ENCODE results near the gene CTNS. TPM values are rescaled to one million over a fixed set of nuclear protein-coding genes. Genes with fewer than 3 reads are reported as not detected.
"Not testable (repeated sequence)": the region's sequence is repeated elsewhere in the genome, so short reads cannot be mapped to it uniquely, and the experiment has no call there.

Gene CTNS
- total RNA-seq, 1 donor from 2014 or later: 17.2 TPM

- no peak for DNase-seq
- Mint-ChIP-seq H3K4me3 (ENCODE audit: unreplicated experiment) (peak overlapping the region; percentile 63), H3K36me3 (ENCODE audit: unreplicated experiment) (no peaks in the 10 kb centered on the region), H3K27ac (ENCODE audit: unreplicated experiment) (no peak overlapping the region), H3K4me1 (ENCODE audit: low read depth, unreplicated experiment) (peaks cover 6% of the 10 kb centered on the region), H3K9me3 (ENCODE audit: unreplicated experiment) (peaks cover 4% of the 10 kb centered on the region), H3K27me3 (ENCODE audit: unreplicated experiment) (peaks cover 5% of the 10 kb centered on the region)
- TF ChIP-seq CTCF (IDR thresholded peaks at IDR 0.05; ENCODE audit: partially characterized antibody, unreplicated experiment): no peak
Observed at GRCh38 chr17:3695129-3695722, 58.7 kb downstream of the CTNS start.

- peaks cover 4% of the 10 kb centered on the region for H3K27me3 Mint-ChIP-seq (ENCODE audit: unreplicated experiment)
- TF ChIP-seq CTCF (IDR thresholded peaks at IDR 0.05; ENCODE audit: partially characterized antibody, unreplicated experiment): no peak
- H3K9me3 Mint-ChIP-seq (ENCODE audit: unreplicated experiment): peaks cover 4% of the 10 kb centered on the region
- H3K36me3 Mint-ChIP-seq (ENCODE audit: unreplicated experiment): peaks cover 2% of the 10 kb centered on the region
- H3K27ac Mint-ChIP-seq (ENCODE audit: unreplicated experiment): no peak within 1 kb of the TSS
- H3K4me1 Mint-ChIP-seq (ENCODE audit: low read depth, unreplicated experiment): peaks cover 6% of the 10 kb centered on the region
- peak within 1 kb of the TSS; percentile 78 for H3K4me3 Mint-ChIP-seq (ENCODE audit: unreplicated experiment)
- peak; percentile 40 for DNase-seq
Observed at GRCh38 chr17:3695723-3696411, 59.3 kb downstream of the CTNS start, which contains the start of gene P2RX5. Gene P2RX5 (minus strand): TSS chr17:3696155. CDS start chr17:3696005, 150 bp downstream.

- Mint-ChIP-seq H3K9me3 (ENCODE audit: unreplicated experiment) (peaks cover 4% of the 10 kb centered on the region), H3K4me3 (ENCODE audit: unreplicated experiment) (no peak overlapping the region), H3K27me3 (ENCODE audit: unreplicated experiment) (peaks cover 4% of the 10 kb centered on the region), H3K27ac (ENCODE audit: unreplicated experiment) (no peak overlapping the region), H3K36me3 (ENCODE audit: unreplicated experiment) (peaks cover 5% of the 10 kb centered on the region), H3K4me1 (ENCODE audit: low read depth, unreplicated experiment) (peaks cover 6% of the 10 kb centered on the region)
- no peak for DNase-seq
- TF ChIP-seq CTCF (IDR thresholded peaks at IDR 0.05; ENCODE audit: partially characterized antibody, unreplicated experiment): no peak
Observed at GRCh38 chr17:3697103-3697476, 60.5 kb downstream of the CTNS start.

GRCh38 chr17:3698139-3698538 lies 61.6 kb downstream of the CTNS start:
- H3K4me3 Mint-ChIP-seq (ENCODE audit: unreplicated experiment): no peak overlapping the region
- no peak for TF ChIP-seq CTCF (IDR thresholded peaks at IDR 0.05; ENCODE audit: partially characterized antibody, unreplicated experiment)
- peaks cover 4% of the 10 kb centered on the region for H3K9me3 Mint-ChIP-seq (ENCODE audit: unreplicated experiment)
- no peak for DNase-seq
- peaks cover 4% of the 10 kb centered on the region for H3K27me3 Mint-ChIP-seq (ENCODE audit: unreplicated experiment)
- peaks cover 5% of the 10 kb centered on the region for H3K4me1 Mint-ChIP-seq (ENCODE audit: low read depth, unreplicated experiment)
- H3K36me3 Mint-ChIP-seq (ENCODE audit: unreplicated experiment): peaks cover 15% of the 10 kb centered on the region
- no peak overlapping the region for H3K27ac Mint-ChIP-seq (ENCODE audit: unreplicated experiment)

GRCh38 chr17:3699951-3700350 lies 63.4 kb downstream of the CTNS start:
- no peak for TF ChIP-seq CTCF (IDR thresholded peaks at IDR 0.05; ENCODE audit: partially characterized antibody, unreplicated experiment)
- H3K9me3 Mint-ChIP-seq (ENCODE audit: unreplicated experiment): peaks cover 2% of the 10 kb centered on the region

GRCh38 chr17:3702041-3702539 lies 65.5 kb downstream of the CTNS start:
- DNase-seq; H3K4me3 Mint-ChIP-seq (ENCODE audit: unreplicated experiment); H3K4me1 Mint-ChIP-seq (ENCODE audit: low read depth, unreplicated experiment); H3K27me3 Mint-ChIP-seq (ENCODE audit: unreplicated experiment); H3K9me3 Mint-ChIP-seq (ENCODE audit: unreplicated experiment); H3K27ac Mint-ChIP-seq (ENCODE audit: unreplicated experiment): not testable (repeated sequence)
- H3K36me3 Mint-ChIP-seq (ENCODE audit: unreplicated experiment): peaks cover 26% of the 10 kb centered on the region

More at GRCh38 chr17:3699951-3700350, 63.4 kb downstream of the CTNS start:
- Mint-ChIP-seq H3K4me1 (ENCODE audit: low read depth, unreplicated experiment) (no peaks in the 10 kb centered on the region), H3K4me3 (ENCODE audit: unreplicated experiment) (no peak overlapping the region), H3K27ac (ENCODE audit: unreplicated experiment) (no peak overlapping the region), H3K36me3 (ENCODE audit: unreplicated experiment) (peaks cover 21% of the 10 kb centered on the region), H3K27me3 (ENCODE audit: unreplicated experiment) (no peaks in the 10 kb centered on the region)
- no peak for DNase-seq
